MG63 (cell line): ENCODE measurements around the gene EFL1. TPM values are rescaled to one million over a fixed set of nuclear protein-coding genes. Genes with fewer than 3 reads are reported as not detected.
"Not testable (repeated sequence)": the region's sequence is repeated elsewhere in the genome, so short reads cannot be mapped to it uniquely, and the experiment has no call there.

Source experiments
- DNase-seq: peaks from one replicate; pipeline ENCODE4 v3.0.0-alpha.2; 2020
- H3K27me3 ChIP-seq: fragments of 250-450 bp; sonication (Bioruptor Pico); 2 replicates; pipeline ENCODE4 v1.5.1; 2020; ENCODE audit warnings: mild to moderate bottlenecking, moderate library complexity
- H3K36me3 ChIP-seq: fragments of 250-450 bp; sonication (Bioruptor Pico); 2 replicates; pipeline ENCODE4 v1.5.1; 2020; ENCODE audit warnings: mild to moderate bottlenecking, moderate library complexity
- H3K4me3 ChIP-seq: fragments of 250-450 bp; sonication (Bioruptor Pico); 2 replicates; pipeline ENCODE4 v1.5.1; 2020; ENCODE audit warnings: mild to moderate bottlenecking, moderate library complexity
- H3K9me3 ChIP-seq: fragments of 250-450 bp; sonication (Bioruptor Pico); 2 replicates; pipeline ENCODE4 v1.5.1; 2020; ENCODE audit warnings: mild to moderate bottlenecking, moderate library complexity
- total RNA-seq: library from RNA; depleted of rRNA; stranded (reverse); fragments of >200 nt; shearing (Covaris generic); gene quantifications from 2 replicates; pipeline ENCODE4 v1.2.3, GENCODE V29; 2014; ENCODE audit warnings: low replicate concordance

EFL1 gene
- total RNA-seq, 1 experiment from 2014 or later = 18.2 TPM

- H3K9me3 ChIP-seq = no peaks in the 10 kb centered on the region
- DNase-seq = no peak
- H3K36me3 ChIP-seq = no peaks in the 10 kb centered on the region
- no peaks in the 10 kb centered on the region for H3K27me3 ChIP-seq
- no peak overlapping the region for H3K4me3 ChIP-seq
Observed at GRCh38 chr15:82292271-82292670, 29.7 kb upstream of the EFL1 start.

GRCh38 chr15:82288202-82288601 is 25.7 kb upstream of the EFL1 start:
- H3K4me3 ChIP-seq = not testable (repeated sequence)

GRCh38 chr15:82286475-82286874 is 23.9 kb upstream of the EFL1 start:
- H3K36me3 ChIP-seq, DNase-seq, H3K9me3 ChIP-seq, H3K4me3 ChIP-seq, H3K27me3 ChIP-seq: not testable (repeated sequence)

More at GRCh38 chr15:82288202-82288601, 25.7 kb upstream of the EFL1 start:
- not testable (repeated sequence) for H3K9me3 ChIP-seq, DNase-seq, H3K27me3 ChIP-seq, H3K36me3 ChIP-seq

GRCh38 chr15:82284381-82284780 is 21.8 kb upstream of the EFL1 start:
- H3K9me3 ChIP-seq, H3K36me3 ChIP-seq, DNase-seq, H3K27me3 ChIP-seq, H3K4me3 ChIP-seq: not testable (repeated sequence)

- not testable (repeated sequence) for H3K27me3 ChIP-seq, H3K9me3 ChIP-seq, H3K4me3 ChIP-seq, DNase-seq, H3K36me3 ChIP-seq
Observed at GRCh38 chr15:82282386-82282785, 19.9 kb upstream of the EFL1 start.

GRCh38 chr15:82281276-82281675 is 18.7 kb upstream of the EFL1 start:
- H3K27me3 ChIP-seq, H3K9me3 ChIP-seq, DNase-seq, H3K4me3 ChIP-seq, H3K36me3 ChIP-seq: not testable (repeated sequence)

- Histone ChIP-seq H3K4me3 (no peak overlapping the region), H3K36me3 (no peaks in the 10 kb centered on the region), H3K27me3 (peaks cover 3% of the 10 kb centered on the region), H3K9me3 (peaks cover 16% of the 10 kb centered on the region)
- no peak for DNase-seq
Observed at GRCh38 chr15:82275410-82275809, 12.9 kb upstream of the EFL1 start.

- Histone ChIP-seq H3K36me3 (no peaks in the 10 kb centered on the region), H3K4me3 (no peak overlapping the region), H3K27me3 (peaks cover 3% of the 10 kb centered on the region), H3K9me3 (peaks cover 16% of the 10 kb centered on the region)
- DNase-seq = no peak
Observed at GRCh38 chr15:82272154-82272553, 9.6 kb upstream of the EFL1 start.

GRCh38 chr15:82268454-82268853 is 5.9 kb upstream of the EFL1 start:
- H3K27me3 ChIP-seq, H3K4me3 ChIP-seq, DNase-seq: not testable (repeated sequence)

GRCh38 chr15:82267137-82267536 is 4.6 kb upstream of the EFL1 start:
- H3K36me3 ChIP-seq, H3K4me3 ChIP-seq, H3K9me3 ChIP-seq, DNase-seq, H3K27me3 ChIP-seq: not testable (repeated sequence)

More at GRCh38 chr15:82268454-82268853, 5.9 kb upstream of the EFL1 start:
- H3K36me3 ChIP-seq, H3K9me3 ChIP-seq: not testable (repeated sequence)

- no peaks in the 10 kb centered on the region for H3K9me3 ChIP-seq
- peak overlapping the region; percentile 82 for H3K4me3 ChIP-seq
- DNase-seq = no peak
Observed at GRCh38 chr15:82263350-82263749, 816 bp upstream of the EFL1 start.

GRCh38 chr15:82261566-82262421 is 740 bp downstream of the EFL1 start:
- Histone ChIP-seq H3K36me3 (peaks cover 29% of the 10 kb centered on the region), H3K4me3 (peak overlapping the region; percentile 82)
- H3K9me3 ChIP-seq, H3K27me3 ChIP-seq: not testable (repeated sequence)
- DNase-seq = peak; percentile 80

More at GRCh38 chr15:82263350-82263749, 816 bp upstream of the EFL1 start:
- Histone ChIP-seq H3K36me3 (peaks cover 16% of the 10 kb centered on the region), H3K27me3 (no peaks in the 10 kb centered on the region)

GRCh38 chr15:82248261-82248660 is 14.3 kb downstream of the EFL1 start:
- not testable (repeated sequence) for H3K9me3 ChIP-seq, H3K4me3 ChIP-seq, H3K27me3 ChIP-seq
- DNase-seq = peak; percentile 19
- peaks cover 22% of the 10 kb centered on the region for H3K36me3 ChIP-seq

GRCh38 chr15:82245956-82246355 is 16.6 kb downstream of the EFL1 start:
- not testable (repeated sequence) for DNase-seq

GRCh38 chr15:82243644-82244043 is 18.9 kb downstream of the EFL1 start:
- not testable (repeated sequence) for DNase-seq, H3K4me3 ChIP-seq, H3K9me3 ChIP-seq, H3K27me3 ChIP-seq
- peaks cover 38% of the 10 kb centered on the region for H3K36me3 ChIP-seq

More at GRCh38 chr15:82245956-82246355, 16.6 kb downstream of the EFL1 start:
- H3K27me3 ChIP-seq, H3K9me3 ChIP-seq, H3K4me3 ChIP-seq: not testable (repeated sequence)
- H3K36me3 ChIP-seq = peaks cover 20% of the 10 kb centered on the region

GRCh38 chr15:82241836-82242499 is 20.6 kb downstream of the EFL1 start:
- DNase-seq, H3K27me3 ChIP-seq, H3K9me3 ChIP-seq, H3K4me3 ChIP-seq: not testable (repeated sequence)
- H3K36me3 ChIP-seq = peaks cover 40% of the 10 kb centered on the region

- Histone ChIP-seq H3K27me3 (no peaks in the 10 kb centered on the region), H3K4me3 (no peak overlapping the region), H3K9me3 (no peaks in the 10 kb centered on the region), H3K36me3 (peaks cover 42% of the 10 kb centered on the region)
- DNase-seq = no peak
Observed at GRCh38 chr15:82239685-82240391, 22.7 kb downstream of the EFL1 start.
